Measurements from ENCODE around the gene C2orf68. TPM values are rescaled to one million over a fixed set of nuclear protein-coding genes. Genes with fewer than 3 reads are reported as not detected.
A peak's percentile ranks its signal among the peaks of the same experiment; 100 is the strongest.
"Not testable (repeated sequence)": the region's sequence is repeated elsewhere in the genome, so short reads cannot be mapped to it uniquely, and the experiment has no call there.

C2orf68 gene
- total RNA-seq, 4 donors from 2014 or later: 24.0 to 30.1 (median 25.8) TPM

GRCh38 chr2:85606116-85606455 lies 5.8 kb downstream of the C2orf68 start:
- H3K4me1 ChIP-seq: peaks cover 36 to 47% of the 10 kb centered on the region in 2 donors
- H3K27ac ChIP-seq: peak overlapping the region in 1 of 3 donors; percentile 4

GRCh38 chr2:85605406-85606115 lies 6.3 kb downstream of the C2orf68 start:
- TF ChIP-seq CTCF (IDR thresholded peaks at IDR 0.05) (no peak), POLR2A (IDR thresholded peaks at IDR 0.05) (no peak)
- H3K4me3 ChIP-seq (replicated peaks in 1 of 3): no peak overlapping the region
- no peaks in the 10 kb centered on the region for H3K9me3 ChIP-seq
- 35 to 58% methylated on average over 4 of the region's 4 CpGs for WGBS, 2 donors
- intact Hi-C loops (cut with DNase I): no loop called here
- no peaks in the 10 kb centered on the region for H3K27me3 ChIP-seq
- peak overlapping the region; percentile 33 to 78 (median 45) for H3K27ac ChIP-seq
- H3K4me1 ChIP-seq: peaks cover 33 to 50% of the 10 kb centered on the region in 2 donors
- H3K36me3 ChIP-seq: peaks cover 7 to 13% of the 10 kb centered on the region in 2 donors
- DNase-seq: peak in 1 of 2 donors; percentile 71

More at GRCh38 chr2:85606116-85606455, 5.8 kb downstream of the C2orf68 start:
- intact Hi-C loops (cut with DNase I): no loop called here
- Histone ChIP-seq H3K27me3 (no peaks in the 10 kb centered on the region), H3K36me3 (peaks cover 7 to 13% of the 10 kb centered on the region in 2 donors), H3K4me3 (replicated peaks in 1 of 3) (no peak overlapping the region), H3K9me3 (no peaks in the 10 kb centered on the region)
- no peak for DNase-seq
- 82 to 91% methylated on average over 7 of the region's 7 CpGs for WGBS, 2 donors
- TF ChIP-seq POLR2A (IDR thresholded peaks at IDR 0.05) (no peak), CTCF (IDR thresholded peaks at IDR 0.05) (no peak)

- 54 to 57% methylated on average over 5 to 6 of the region's 6 CpGs for WGBS, 2 donors
- DNase-seq: peak in 1 of 2 donors; percentile 38
- Histone ChIP-seq H3K36me3 (peaks cover 7 to 13% of the 10 kb centered on the region in 2 donors), H3K9me3 (no peaks in the 10 kb centered on the region), H3K4me3 (replicated peaks in 1 of 3) (no peak overlapping the region), H3K27me3 (no peaks in the 10 kb centered on the region), H3K4me1 (peaks cover 29 to 45% of the 10 kb centered on the region in 2 donors), H3K27ac (peak overlapping the region; percentile 33 to 78 (median 45))
- TF ChIP-seq POLR2A (IDR thresholded peaks at IDR 0.05): no peak
- TF ChIP-seq CTCF (IDR thresholded peaks at IDR 0.05): no peak
- intact Hi-C loops (cut with DNase I): no loop called here
These were observed 7.1 kb downstream of the C2orf68 start for GRCh38 chr2:85604568-85605339.

GRCh38 chr2:85604133-85604444 lies 7.8 kb downstream of the C2orf68 start:
- DNase-seq; H3K9me3 ChIP-seq; intact Hi-C loops (cut with DNase I); H3K27me3 ChIP-seq; H3K4me3 ChIP-seq (replicated peaks in 1 of 3): not testable (repeated sequence)
- Histone ChIP-seq H3K36me3 (peaks cover 3 to 15% of the 10 kb centered on the region in 2 donors), H3K27ac (peak overlapping the region; percentile 33 to 78 (median 45)), H3K4me1 (peaks cover 29 to 45% of the 10 kb centered on the region in 2 donors)
- WGBS, 2 donors: 50 to 62% methylated on average over 3 of the region's 3 CpGs

DNA sequence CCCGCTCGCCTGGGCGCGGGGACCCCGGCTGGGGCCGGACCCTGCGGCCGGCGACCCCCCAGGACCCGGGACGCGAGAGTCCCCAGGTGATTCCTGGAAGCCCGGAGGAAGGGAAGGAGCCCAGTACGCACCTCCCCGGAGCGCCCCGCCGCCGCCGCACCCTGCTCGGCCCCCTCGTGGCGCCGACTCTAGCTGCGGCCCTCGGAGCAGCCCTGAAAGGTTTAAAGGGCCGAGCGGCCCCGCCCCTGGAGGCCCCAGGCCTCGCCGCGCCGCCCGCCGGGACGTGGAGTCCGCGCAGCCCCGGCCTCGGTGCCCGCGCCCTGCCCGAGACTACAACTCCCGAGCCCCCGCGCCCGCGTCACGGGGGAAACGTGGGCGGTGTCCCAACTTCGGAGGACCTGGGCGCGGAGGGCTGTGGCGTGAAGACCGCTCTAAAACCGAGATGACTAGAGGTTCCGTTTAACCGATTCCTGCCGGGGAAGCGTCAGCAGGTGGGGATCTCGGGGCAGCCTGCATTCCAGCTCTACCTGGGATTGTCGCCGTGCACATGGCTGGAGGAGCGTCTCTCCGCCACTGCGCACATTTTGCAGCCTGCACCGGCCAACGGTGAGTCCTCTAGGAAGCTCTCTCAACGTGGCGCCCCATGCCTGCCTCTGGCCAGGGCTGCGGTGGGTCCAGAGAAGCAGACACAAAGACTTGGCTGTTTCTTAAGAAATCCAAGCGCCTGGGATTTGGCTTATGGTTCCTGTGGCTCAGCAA lies 9.2 kb downstream of the C2orf68 start, which contains the start of gene TMEM150A:
Gene TMEM150A (minus strand): TSS at position 223 of the 759 bp plus-strand sequence. CDS start 750 bp downstream, outside the sequence.
- intact Hi-C loops (cut with DNase I): no loop called here
- TF ChIP-seq POLR2A (IDR thresholded peaks at IDR 0.05) (peak; percentile 58 to 90), CTCF (IDR thresholded peaks at IDR 0.05) (peak in 3 of 6 experiments; percentile 45 to 62 (median 50))
- Histone ChIP-seq H3K4me1 (peaks cover 29 to 45% of the 10 kb centered on the region in 2 donors), H3K27me3 (no peaks in the 10 kb centered on the region), H3K9me3 (no peaks in the 10 kb centered on the region), H3K4me3 (replicated peaks in 1 of 3) (peak within 1 kb of the TSS; percentile 51 to 60 (median 52)), H3K36me3 (peaks cover 0 to 6% of the 10 kb centered on the region in 2 donors), H3K27ac (peak within 1 kb of the TSS; percentile 42 to 76 (median 63))
- WGBS, 2 donors: 0% methylated on average over 14 to 29 of the region's 73 CpGs
- DNase-seq: peak; percentile 97

Measured in thyroid gland (tissue), 4 donors.